Measurements from ENCODE around the gene GPRC5A.

GPRC5A gene

DNA sequence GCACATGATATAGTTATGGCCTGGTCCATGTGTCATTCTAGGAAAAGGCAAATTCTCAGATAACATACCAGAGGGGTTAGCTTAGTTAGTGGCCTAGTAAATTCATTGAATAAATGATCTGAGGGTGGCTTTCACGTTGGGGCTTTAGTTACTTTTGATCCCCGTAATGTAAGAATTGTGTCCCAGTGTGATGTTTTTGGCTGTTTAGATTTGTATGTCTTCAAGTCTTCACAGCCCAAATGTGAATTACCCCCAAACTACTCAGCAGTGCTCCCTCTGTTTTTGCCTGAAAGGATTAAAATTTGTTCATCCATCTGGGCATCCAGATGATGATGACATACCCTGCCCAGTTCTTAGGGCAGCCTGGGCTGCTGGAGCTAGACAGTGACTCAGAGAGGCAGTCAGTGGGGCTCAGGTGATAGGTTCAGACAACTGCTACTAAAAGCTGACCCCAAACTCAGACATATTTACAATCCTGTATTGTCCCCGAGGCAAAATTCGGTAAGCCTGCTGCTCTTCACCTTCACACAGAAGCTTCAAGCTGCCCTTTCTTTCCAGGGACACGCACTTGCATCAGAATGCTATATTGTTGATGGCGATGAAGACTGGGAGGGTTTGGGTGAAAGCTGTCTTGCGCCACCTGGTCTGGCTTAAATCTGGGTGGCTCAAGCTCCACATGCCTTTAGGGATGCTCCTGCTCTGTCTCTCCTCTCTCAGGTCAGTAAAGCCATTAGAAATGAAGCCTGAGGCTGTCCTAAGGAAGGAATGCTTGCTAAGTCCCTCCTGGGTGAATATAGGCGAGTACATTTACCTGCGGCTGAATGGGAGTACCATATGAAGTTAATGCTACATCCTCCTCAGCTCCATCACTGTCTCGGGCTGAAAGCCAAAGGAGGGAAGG is 50.3 kb downstream of the GPRC5A start:
- no peak for DNase-seq (ENCODE audit: low read depth)

DNA sequence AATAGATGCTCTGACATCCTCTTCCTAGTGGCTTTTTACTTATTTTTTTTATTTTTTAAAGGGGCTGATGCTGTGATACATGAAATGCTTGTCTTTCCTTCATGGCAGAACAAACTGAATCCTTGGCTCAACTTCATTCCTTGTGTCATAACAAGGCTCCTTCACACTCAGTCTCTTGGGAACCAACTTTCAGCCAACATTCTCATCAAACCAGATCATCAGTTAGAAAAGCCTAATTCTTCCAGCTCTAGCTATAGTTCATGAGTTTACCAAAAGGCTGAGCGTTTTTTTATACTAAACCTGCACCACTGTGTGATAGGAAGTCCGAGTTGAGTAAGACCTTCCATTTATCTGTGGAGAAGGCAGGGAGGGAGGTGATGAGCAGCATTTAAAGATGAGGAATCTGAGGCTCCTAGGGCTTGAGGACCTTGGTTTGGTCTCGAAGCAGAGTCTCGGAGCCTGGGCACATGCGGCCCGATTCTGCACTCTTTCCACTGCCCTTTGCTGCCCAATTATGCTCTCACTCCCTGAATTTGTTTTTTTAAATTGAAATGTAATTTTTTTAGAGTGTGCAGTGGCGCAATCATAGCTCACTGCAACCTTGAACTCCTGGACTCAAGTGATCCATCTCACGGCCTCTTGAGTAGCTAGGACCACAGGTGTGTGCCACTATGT is 52.4 kb downstream of the GPRC5A start:
- no peak for DNase-seq (ENCODE audit: low read depth)

DNA sequence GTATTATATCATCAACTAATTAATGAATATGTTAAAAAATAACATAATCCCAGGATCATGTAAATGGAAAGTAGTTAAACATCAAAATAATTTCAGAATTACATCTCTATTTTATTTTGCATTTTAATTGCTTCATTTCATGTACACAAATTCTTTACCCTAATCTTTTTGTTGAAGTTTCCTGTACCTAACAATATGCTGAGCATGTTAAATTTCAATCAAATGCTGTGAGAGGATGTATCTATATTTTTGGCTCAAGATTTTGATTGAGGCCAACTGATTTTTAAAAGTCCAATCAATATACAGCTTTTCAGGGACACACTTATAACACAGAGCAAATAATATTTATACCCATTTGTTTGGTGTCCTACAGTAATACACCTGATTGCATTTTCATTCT is 54.2 kb downstream of the GPRC5A start:
- no peak for DNase-seq (ENCODE audit: low read depth)

DNA sequence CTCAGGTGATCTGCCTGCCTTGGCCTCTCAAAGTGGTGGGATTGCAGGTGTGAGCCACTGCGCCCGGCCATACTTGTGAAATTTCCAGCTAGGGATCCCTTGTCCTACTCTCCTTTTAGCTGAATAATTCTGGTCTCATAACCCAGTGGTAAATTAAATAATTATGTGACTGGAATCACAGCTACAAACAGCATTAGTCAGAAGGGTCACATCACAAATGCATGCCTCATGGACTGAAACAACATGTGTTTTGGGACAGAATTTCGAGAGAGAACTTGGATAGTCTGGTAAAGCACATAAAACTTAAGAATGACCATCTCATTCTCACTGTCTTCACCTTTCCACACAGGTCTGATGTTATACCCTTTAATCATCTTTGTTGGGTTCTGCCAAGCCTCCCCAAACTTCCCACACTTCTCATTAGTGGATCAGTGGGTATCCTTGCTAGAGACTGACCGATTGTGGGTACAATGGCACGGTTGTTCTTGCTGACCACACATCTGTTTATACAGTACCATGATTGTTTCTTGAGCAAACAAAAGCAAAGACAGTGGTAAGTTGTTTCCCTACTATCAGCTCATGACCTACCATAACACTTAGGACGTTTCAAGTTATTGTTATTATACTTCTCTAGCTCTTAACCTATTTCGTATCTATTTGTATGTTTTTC is 55.5 kb downstream of the GPRC5A start:
- no peak for DNase-seq (ENCODE audit: low read depth)

DNA sequence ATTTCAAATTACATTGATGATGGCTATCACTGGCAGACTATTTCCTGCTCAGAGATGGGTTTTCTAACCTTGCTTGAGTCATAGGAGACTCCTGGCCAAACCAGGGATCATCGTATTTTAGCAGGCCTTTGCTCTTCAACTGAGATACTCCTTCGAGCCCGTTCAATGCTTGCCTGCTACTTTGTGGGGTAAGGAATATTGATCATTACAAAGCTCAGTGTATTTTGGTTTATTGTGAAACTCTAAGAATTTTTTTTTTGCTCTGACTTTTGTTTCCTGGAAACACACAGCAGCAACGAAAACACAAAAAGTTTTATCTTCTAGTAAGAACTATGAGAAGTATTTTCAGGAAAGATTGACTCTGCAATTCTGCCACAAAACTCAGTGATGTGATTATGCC is 56.5 kb downstream of the GPRC5A start:
- DNase-seq (ENCODE audit: low read depth): no peak

DNA sequence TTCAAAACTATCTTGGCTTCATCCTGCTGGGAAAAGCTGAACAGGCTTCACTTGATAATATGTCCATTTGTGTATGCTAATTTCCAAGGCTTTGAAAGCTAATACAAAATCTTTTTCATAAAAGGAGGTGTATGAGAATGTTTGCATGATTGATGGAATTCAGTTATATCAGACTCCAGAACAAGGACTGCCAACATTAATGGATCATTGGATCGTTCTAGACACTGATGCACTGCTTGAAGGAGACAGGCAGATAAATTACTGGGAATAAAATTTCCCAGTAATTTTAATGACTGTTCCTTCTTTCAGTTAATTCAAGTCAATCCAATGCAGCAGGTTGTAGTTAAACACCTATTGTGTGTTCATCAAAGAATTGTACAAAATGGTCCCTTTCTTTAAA is 60.1 kb downstream of the GPRC5A start:
- DNase-seq (ENCODE audit: low read depth): no peak

DNA sequence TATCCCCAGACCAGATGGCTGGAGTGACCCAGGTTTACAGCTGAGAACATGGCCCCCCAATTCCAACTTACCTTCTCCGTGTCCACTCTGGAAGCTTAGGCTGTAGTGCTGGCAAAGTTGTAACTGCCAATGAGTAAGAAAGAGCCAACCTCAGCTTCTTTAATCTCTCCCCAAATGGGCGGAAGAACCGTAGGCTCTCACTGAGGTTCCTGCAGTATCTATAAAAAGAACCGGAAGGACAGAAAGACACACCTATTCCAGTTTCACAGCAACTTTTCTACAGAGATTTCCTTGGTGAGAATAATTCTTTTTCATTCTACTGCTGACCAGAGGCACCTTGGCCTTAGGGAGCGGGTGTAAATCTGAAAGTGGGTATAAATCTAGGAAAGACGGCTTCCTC is 60.7 kb downstream of the GPRC5A start, which contains the start of gene GPRC5D:
Gene GPRC5D, minus strand, starts transcription at position 135 of the 400 bp plus-strand sequence. CDS start 1,786 bp downstream, outside the sequence.
- no peak for DNase-seq (ENCODE audit: low read depth)

DNA sequence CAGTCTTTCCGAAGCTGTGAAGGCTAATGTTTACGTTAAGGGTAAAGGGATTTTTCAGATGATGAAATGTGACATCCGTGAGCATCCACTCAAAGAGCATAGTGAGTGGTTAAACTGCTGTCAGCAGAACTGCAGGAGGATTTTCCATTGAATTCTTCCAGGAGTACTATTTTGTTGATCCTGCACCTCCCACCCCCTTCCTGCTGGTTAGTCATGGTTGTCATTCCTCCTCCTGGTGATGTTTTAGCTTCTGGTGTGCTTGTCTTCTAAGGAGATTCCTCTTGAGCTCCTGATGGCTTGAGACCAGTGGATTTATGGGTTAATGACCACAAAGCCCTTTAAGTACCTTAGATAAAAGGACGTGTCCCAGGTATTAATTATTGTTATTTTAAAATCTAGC is 63.0 kb downstream of the GPRC5A start:
- DNase-seq (ENCODE audit: low read depth): no peak

DNA sequence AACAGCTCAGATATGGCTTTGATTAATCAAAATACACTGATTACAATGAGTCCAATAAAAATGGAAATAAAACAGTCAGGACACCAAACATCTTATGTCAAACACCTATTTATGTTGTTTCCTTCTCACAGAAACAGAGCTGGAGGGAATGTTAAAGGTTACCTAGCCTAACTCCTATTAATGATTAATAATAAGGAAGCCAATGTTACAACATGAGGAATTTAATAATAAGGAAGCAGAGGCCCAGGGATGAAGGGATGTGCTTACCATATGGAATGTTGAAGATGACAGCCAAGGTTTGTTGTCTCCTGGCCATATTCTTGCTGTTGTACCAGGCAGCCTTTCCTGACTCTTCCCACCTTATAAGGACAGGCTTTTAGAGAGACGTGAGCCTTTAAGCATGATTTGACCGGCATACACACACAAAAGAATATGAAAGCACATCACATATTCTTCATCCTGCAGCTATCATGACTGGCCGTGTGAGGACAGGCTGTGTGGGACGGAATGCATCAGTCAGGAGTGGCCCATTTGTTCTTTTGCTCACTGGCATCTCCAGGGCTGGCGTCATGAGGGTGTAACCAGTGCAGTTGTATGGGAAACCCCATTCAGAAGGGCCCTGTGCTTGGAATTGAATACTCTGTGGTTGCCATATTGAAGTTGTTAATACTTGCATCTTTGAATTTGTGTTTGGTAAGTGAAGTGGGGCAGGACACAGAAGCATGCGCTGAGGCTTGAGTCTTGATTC is 63.7 kb downstream of the GPRC5A start:
- DNase-seq (ENCODE audit: low read depth): no peak

DNA sequence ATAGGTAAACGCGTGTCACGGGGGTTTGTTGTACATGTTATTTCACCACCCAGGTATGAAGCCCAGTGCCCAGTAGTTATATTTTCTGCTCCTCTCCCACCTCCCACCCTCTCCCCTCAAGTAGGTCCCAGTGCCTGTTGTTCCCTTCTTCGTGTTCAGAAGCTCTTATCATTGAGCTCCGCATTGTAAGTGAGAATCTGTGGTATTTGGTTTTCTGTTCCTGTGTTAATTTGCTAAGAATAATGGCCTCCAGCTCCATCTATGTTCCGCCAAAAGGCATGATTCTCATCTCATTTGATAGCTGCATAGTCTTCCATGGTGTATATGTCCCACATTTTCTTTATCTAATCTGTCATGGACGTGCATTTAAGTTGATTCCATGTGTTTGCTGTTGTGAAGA is 67.5 kb downstream of the GPRC5A start:
- DNase-seq (ENCODE audit: low read depth): no peak

DNA sequence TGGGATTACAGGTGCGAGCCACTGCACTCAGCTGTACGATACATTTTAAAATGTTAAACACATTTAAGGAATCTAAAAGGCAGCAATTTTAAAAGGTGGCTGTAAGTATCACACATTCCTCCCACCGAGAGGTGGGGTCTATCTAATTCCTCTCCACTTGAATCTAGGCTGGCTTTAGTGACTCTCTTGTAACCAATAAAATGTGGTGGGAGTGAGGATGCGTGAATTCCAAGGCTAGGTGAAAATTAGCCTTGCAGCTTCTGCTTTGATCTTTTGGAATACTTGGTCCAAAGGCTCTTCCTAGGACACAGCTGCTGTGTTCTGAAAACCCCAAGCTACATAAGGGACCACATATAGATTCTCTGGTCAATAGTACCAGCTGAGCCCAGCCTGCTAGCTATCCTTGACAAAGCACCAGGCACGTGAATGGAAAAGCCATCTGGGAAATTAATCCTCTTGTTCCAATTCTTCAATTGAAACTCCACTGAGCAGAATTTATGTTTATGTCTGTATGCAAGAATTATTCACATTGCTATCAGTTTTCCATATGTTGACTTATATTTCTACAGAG is 69.4 kb downstream of the GPRC5A start:
- DNase-seq (ENCODE audit: low read depth): no peak

DNA sequence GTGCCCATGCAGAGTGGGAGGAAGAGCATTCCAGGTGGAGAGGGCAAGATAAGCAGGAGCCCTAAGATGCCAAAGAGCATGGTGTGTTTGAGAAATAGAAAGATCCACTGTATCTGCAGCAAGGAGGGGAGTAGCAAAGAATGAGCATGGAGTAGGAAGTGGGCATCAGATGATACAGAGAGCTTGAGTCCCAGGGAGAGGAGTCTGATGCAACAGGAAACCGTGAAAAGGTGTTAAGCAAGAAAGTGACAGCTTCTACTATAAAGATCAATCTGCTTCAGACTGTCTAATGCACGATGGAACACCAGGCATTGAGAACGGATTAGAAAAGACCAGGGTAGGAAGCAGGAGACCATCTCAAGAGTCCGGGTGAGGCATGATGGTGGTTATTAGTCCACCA is 72.9 kb downstream of the GPRC5A start:
- no peak for DNase-seq (ENCODE audit: low read depth)

DNA sequence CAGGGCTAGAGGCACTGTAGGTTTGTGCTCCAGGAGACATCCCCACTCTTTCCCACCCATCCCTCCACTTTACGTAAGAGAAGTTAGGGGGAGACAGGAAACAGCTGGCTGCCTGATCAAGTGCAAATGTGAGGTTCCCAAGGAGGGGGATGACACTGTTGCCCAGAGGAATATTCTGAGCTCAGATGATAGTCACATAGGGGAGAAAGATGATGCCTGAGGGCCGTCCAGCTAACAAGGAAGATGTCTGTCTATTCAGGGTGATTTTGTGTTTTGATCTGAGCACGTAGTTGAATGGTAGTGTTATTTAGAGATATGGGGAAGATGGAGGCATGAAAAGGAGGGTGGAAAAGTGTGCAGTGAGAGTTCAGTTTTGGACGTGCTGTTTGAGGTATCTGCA is 74.5 kb downstream of the GPRC5A start:
- DNase-seq (ENCODE audit: low read depth): no peak
